ENCODE data around the gene TTLL8.

TTLL8 gene

DNA sequence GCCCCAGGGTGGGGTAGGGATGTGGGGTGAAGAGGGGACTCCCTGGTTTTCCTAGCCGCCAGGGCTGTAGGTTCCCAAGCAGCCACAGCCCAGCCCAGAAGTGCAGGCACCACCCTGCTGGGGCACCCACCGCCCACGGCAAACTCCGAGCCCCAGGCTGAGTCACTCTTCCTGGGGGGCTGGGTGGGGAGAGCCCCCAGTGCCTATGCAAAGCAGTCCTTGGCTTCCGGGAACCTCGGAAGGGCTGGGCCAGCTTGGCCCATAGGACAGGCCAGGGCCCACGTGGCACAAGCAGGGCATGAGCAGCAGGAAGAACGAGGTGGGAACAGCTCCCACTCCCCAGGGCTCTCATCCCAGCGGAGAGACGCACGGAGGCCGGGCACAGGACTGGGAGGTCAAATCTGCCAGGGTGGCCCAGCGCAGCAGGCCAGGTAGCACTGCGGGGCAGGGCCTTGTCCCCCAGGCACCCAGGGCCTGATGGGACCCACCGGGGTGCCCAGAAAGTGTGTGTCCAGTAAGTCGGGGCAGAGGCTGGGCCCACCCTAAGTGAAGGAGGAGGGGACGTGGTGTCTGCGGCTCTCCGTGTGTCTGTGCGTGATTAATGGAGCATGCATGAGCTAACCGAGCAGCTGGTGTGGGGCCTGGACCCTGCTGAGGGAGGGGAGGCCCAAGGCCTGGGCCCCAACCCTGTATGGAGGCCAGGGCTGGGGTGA, 41.0 kb downstream of the TTLL8 start:
- DNase-seq, result peak in 2 of 5 experiments; percentile 48 to 67

DNA sequence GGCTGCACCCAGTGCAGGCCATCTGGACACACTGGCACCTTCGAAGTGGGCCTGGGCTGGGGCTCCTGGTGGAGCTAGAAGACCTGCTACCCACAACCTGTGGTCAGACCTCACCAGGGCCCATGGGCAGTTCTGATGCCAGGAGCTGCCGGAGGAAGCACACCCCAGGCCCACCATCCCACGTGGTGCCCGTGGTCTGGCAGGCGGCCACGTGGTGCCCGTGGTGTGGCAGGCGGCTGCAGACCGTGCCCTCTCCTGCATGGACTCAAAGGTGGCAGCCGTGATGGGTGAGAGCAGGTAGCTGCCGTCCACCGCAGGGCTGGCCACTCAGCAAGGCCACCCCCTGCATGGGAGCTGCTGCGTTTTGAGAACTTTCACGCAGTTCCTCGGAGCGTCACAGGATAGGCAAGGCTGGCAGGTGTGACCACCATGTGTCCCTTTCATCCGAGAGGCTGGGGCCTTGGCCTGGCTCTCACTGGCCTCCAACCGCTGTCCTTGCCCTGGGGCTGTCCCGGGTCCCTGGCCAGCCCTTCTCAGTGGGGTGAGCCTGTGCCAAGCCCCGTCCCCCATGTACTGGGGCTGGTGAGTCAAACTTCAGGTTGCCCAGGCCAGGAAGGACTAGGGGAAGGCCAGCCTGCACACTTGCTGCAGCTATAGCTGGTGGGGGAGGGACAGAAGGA, 41.6 kb downstream of the TTLL8 start:
- DNase-seq, result no peak

GRCh38 chr22:50015451-50016307, 42.4 kb downstream of the TTLL8 start:
- peak in 1 of 5 experiments; percentile 7 for DNase-seq

- DNase-seq, result peak in 1 of 5 experiments; percentile 8
Measured at GRCh38 chr22:50014655-50015401, 43.3 kb downstream of the TTLL8 start.

- DNase-seq, result peak in 1 of 5 experiments; percentile 8
Measured at GRCh38 chr22:50014053-50014501, 44.0 kb downstream of the TTLL8 start.

GRCh38 chr22:50012211-50013181, 45.6 kb downstream of the TTLL8 start, which contains the start of gene IL17REL:
TSS of gene IL17REL (minus strand) at chr22:50012765. CDS start at chr22:50012646, 119 bp downstream.
- no peak for DNase-seq

DNA sequence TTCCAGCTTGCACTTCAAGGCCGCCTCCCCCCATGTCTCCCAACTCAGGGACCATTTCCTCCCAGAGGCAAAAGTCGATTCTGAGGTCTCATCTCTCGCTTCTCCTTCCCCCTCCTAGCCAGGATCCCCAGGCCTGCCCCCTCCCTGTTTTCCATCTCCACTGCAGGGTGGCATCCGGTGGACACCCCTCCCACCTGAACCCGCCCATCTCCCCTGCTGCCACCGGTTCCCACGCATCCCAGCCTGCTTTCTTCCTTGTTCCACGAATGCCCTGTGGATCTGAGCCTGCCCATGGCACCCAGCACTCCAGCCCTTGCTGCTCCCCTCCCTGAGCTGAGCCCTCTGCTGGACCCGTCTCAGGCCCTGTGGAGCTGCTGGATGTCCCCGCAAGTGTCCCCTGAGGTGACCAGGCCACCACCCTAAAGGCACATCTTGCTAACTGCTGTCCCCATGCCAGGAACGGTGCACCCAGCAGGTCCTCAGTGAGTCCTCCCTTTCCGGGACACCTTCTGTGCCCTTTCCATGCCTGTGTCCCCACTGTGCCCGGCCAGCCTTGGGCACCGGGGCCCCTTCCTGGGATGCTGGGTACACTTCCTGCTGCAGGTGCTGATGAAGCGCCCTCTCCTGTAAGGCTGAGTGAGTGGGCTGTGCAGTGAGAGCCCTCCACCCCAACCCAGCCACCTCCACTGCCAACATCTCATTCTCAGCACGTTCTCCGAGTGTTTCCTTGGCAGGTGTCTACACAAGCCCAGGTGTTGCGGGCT, 46.5 kb downstream of the TTLL8 start:
- peak in 1 of 5 experiments; percentile 3 for DNase-seq

DNA sequence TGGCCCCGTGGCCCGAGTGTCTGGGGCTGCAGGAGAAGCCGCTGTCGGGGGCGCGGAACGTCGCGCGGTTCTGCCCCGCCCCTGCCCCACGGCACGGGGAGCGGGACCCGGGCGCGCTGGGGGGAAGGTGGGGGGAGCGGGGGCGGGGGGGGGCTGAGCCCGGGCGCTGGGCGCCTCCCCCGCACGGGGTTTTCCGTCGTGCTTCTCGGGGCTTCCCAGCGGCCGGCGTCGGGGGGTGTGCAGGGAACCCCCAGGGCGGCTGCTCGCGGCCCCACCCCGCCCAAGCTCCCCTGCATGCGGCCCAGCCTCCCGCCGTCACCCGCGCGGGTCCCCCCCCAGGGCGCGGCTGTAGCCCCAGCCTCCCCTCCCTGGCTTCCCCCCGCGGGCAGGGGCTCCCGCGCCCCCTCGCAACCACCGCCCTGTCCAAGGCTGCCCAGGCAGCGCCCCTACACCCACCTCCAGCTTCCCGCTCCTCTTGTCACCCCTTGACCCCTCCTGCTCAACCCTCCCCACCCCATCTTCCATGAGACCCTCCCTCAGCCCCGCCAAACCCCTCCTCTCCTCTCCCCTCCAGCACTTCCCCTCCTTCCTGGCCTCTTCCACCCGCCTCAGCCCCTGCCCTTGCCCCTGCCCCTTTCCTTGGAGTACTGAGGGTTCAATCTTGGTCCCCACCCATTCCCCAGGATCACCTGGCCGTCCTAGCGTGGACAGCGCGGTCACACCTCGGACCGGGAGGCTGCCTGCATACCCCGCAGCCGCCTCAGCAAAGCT, 47.2 kb downstream of the TTLL8 start:
- peak in 4 of 5 experiments; percentile 38 to 68 (median 54) for DNase-seq

GRCh38 chr22:50009765-50010675, 48.1 kb downstream of the TTLL8 start:
- DNase-seq, result no peak

GRCh38 chr22:50009251-50009650, 48.8 kb downstream of the TTLL8 start:
- DNase-seq, result no peak

- no peak for DNase-seq
Measured at GRCh38 chr22:50008151-50009040, 49.7 kb downstream of the TTLL8 start.

GRCh38 chr22:50007057-50007511, 51.0 kb downstream of the TTLL8 start:
- no peak for DNase-seq

DNA sequence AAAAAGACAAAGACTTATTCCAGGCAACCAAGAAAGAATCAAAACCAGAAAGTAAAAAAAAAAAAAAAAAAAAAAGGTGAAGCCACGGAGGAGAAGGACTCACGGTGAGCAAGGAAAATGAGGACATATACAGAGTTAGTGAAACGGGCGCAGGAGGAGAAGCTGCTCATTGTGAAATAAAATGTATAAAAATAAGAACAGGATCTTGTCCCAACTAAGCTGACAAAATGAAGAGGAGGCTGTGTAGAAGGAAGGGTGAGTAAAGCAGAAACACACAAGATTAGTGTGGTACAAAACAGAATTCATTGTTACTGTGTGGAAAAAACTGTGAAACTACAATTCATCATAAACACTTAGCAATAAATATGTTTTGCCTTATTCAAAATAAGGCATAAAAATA, 53.2 kb downstream of the TTLL8 start:
- DNase-seq, result no peak

DNA sequence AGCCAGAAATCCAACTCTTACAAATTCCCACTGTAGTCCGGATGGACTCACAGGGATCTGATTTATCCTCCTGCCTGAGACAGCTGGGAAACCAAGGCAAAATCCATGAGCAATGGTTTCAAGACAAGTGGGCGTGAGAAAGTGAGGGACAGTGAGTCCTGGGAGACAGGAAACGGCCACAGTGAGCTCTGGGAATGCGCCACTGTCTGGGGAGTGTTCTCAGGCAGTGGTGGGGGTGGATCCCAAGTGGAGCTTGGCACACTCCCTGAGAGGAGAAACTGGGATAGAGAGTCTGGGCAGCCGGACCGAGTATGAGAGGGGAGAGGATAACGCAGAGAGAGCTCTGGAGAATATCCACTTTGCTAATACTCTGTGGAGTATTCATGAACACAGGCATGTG, 55.3 kb downstream of the TTLL8 start:
- DNase-seq, result no peak

- no peak for DNase-seq
Measured at GRCh38 chr22:50001388-50002231, 56.5 kb downstream of the TTLL8 start.
